GM21390 (cell line): ENCODE results near the gene PRR5L.
"Not testable (repeated sequence)": the region's sequence is repeated elsewhere in the genome, so short reads cannot be mapped to it uniquely, and the experiment has no call there.

ENCODE experiments used
- ATAC-seq: cut with Tn5 transposase; IDR thresholded peaks from one replicate; pipeline ENCODE4 v1.9.1; 2021; ENCODE audit not compliant: unreplicated experiment

PRR5L gene

GRCh38 chr11:36487619-36488018, 191.5 kb downstream of the PRR5L start:
- ATAC-seq: no peak

GRCh38 chr11:36488096-36488495, 192.0 kb downstream of the PRR5L start:
- ATAC-seq: peak; percentile 59

GRCh38 chr11:36490026-36490806, 194.1 kb downstream of the PRR5L start:
- no peak for ATAC-seq

GRCh38 chr11:36492724-36493304, 196.7 kb downstream of the PRR5L start:
- ATAC-seq: no peak

- no peak for ATAC-seq
Measured at GRCh38 chr11:36493332-36493731, 197.2 kb downstream of the PRR5L start.

GRCh38 chr11:36498721-36499120, 202.6 kb downstream of the PRR5L start:
- no peak for ATAC-seq

- ATAC-seq: no peak
Measured at GRCh38 chr11:36499315-36499714, 203.2 kb downstream of the PRR5L start.

- peak; percentile 97 for ATAC-seq
Measured at GRCh38 chr11:36500315-36500721, 204.2 kb downstream of the PRR5L start.

- no peak for ATAC-seq
Measured at GRCh38 chr11:36501236-36501635, 205.1 kb downstream of the PRR5L start.

- ATAC-seq: no peak
Measured at GRCh38 chr11:36507824-36508489, 211.9 kb downstream of the PRR5L start.

GRCh38 chr11:36508743-36509142, 212.7 kb downstream of the PRR5L start:
- ATAC-seq: no peak

- ATAC-seq: no peak
Measured at GRCh38 chr11:36509201-36509639, 213.1 kb downstream of the PRR5L start.

GRCh38 chr11:36509694-36510593, 213.9 kb downstream of the PRR5L start, which contains the start of gene TRAF6:
TRAF6 (minus strand) TSS chr11:36510272; CDS start chr11:36501515, 8,757 bp downstream.
- peak; percentile 96 for ATAC-seq

GRCh38 chr11:36510594-36510942, 214.5 kb downstream of the PRR5L start:
- no peak for ATAC-seq

GRCh38 chr11:36511062-36511461, 215.0 kb downstream of the PRR5L start:
- not testable (repeated sequence) for ATAC-seq

- ATAC-seq: no peak
Measured at GRCh38 chr11:36512016-36512415, 215.9 kb downstream of the PRR5L start.

GRCh38 chr11:36513965-36514364, 217.9 kb downstream of the PRR5L start:
- ATAC-seq: no peak
